NCI-H2029 treated with DMSO at 0.1 percent for 48 hours (cell line): ENCODE data around the gene RNF112.

ENCODE experiments used
- DNase-seq: peaks from one replicate; lab custom pipeline; 2025; lab: John Stamatoyannopoulos, UW

Gene RNF112, protein sequence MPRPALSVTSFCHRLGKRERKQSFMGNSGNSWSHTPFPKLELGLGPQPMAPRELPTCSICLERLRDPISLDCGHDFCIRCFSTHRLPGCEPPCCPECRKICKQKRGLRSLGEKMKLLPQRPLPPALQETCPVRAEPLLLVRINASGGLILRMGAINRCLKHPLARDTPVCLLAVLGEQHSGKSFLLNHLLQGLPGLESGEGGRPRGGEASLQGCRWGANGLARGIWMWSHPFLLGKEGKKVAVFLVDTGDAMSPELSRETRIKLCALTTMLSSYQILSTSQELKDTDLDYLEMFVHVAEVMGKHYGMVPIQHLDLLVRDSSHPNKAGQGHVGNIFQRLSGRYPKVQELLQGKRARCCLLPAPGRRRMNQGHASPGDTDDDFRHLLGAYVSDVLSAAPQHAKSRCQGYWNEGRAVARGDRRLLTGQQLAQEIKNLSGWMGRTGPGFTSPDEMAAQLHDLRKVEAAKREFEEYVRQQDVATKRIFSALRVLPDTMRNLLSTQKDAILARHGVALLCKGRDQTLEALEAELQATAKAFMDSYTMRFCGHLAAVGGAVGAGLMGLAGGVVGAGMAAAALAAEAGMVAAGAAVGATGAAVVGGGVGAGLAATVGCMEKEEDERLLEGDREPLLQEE

DNA sequence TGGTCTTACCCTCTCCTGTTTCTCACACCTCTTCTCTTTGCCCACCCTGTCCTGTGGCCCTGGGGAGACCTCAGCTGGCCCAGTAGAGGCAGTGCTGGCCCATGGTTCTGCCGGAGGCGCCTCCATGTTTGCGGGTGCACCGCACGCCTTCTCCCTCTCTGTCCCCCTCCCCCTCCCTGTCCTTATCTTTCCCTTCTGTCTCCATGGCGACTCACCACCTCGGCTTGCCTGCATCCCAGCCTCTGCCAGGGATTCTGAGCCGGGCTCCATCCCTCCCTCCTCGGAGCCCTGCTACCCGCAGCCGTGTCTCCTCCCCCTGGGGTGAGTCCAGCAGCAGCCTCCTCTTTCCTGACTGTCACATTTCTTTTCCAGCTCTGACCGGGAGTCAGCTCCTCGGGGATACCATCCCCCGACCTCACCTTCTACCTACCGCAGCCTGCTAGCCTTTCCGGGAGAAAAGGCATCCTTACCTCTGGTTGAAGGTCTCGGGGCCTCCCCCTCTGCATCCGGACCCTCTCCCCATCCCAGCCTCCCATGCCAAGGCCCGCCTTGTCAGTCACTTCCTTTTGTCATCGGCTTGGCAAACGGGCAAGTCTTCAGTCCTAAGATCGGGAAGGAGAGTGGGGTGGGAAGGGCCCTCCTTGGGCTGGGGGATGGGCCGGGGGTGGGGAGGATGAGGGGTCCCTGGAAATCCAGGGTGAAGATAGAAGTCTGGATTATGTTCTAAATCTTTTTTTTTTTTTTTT is at the start of gene RNF112:
TSS of gene RNF112 (plus strand) at position 358 of the 746 bp plus-strand sequence. CDS start at position 535, 177 bp downstream.
- DNase-seq, result no peak

DNA sequence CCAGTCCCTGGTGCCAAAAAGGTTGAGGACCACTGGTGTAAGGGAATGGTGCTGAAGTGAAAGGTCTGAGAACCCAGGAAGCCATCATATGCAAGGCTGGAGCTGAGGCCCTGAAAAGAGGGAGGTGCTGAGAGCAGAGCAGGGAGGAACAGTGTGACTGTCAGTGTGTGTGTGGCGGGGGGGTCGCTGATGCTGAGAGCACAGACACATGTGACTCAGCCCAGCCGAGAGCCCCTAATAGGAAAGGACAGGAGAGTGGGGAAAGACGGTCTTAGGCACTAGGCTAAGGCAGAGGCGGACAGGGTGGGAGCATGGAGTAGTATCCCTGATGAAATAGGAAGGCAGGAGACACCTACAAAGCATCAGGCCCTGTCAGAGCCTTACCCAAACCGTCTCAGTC is 49.7 kb upstream of the RNF112 start:
- no peak for DNase-seq

DNA sequence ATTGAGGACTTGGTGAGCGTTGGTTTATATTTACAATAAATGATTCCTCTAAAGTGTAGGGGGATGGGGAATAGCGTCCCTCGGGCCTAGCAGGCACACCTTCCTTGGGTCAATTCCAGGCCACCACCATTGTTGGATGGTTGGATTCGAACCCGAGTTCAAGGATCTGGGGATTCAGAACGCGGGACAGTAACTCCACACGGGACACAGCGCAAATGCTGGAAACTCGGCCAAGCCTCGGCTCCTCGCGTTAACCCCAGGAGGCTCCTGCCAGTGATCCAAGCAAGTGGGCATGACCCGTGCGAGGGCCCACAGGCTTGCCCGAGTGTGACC is 49.1 kb upstream of the RNF112 start:
- no peak for DNase-seq

DNA sequence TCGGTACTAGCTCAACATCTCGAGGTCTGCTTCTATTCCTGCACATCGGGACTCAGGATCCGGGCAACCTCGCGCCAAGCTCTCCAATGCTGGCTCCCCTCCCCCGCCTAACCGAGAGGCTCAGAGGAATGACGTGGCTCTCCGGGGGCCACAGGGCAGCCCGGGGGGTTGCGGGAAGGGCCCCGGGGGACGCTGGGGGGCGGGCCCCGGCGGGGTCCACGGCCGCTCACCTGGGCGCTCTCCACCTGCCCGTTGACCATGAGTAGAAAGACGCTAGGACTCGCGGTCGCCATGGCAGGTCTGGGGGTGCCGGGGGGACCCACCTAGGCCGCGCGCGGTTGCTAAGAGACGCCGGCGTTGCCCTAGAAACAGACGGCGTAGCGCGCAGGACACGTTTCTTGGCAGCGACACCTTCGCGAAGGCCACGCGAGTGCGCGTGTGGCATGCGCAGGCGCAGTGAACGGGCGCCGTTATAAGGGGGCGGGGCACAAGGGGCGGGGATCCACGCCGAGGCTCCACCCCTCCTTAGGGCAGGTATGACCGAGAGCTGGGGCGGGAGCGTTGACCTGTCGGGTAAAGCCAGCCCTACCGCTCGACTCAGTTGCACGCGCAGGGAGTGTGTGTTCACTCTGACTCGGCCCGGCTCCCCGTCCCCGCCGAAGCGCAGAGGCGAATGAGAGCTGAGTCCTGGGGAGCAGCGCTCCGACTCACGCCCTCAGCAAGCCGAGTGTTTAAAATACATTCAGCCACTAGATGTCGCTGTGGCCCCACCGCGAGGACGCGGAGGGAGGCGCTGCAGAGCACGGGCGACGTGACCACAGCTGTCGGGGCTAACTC is 48.5 kb upstream of the RNF112 start, which contains the start of gene B9D1:
TSS of gene B9D1 (minus strand) at position 447 of the 837 bp plus-strand sequence. CDS start at position 293, 154 bp downstream.
- peak; percentile 34 for DNase-seq

DNA sequence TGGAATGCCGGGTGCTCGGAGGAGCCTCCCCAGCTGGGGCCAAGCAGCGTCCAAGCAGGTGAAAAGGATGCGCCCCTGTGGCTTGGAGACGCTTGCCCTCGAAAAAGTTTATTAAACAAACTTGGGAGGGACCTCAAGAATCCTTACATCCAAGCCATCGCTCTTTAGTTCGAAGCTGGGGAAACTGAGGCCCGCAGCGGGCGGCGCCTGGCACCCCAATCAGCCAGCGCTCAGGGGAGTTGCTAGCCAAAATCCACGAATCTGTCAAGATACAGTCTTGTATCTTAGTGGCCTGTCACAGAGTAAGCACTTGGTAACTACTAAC is 48.0 kb upstream of the RNF112 start:
- no peak for DNase-seq

DNA sequence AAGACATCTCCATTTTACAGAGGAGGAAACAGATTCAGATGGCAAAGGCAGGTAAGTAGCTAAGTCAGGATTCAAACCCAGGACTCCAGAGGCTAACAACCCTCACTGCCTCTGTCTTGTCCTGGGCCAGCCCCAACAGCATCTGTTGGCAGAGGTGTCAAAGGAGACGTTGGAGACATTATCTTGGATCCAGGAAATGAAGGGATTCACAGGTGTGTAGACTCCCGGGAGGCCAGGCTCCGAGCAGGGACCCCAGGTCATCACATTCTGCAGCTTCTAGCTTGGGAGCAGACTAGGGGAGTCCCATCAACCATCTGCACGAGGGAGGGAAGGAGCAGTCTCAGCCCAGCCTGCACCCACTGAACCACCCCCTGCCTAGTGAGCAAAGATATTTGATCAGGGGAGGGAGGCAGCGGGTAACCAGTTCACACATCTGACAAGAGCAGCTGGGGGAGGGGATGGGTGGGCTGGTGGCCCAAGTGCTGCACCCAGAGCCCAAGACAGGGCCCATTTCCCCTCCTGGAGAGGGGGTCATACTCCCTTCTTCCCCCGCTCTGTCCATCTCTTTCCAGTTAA is 47.5 kb upstream of the RNF112 start:
- DNase-seq, result no peak

DNA sequence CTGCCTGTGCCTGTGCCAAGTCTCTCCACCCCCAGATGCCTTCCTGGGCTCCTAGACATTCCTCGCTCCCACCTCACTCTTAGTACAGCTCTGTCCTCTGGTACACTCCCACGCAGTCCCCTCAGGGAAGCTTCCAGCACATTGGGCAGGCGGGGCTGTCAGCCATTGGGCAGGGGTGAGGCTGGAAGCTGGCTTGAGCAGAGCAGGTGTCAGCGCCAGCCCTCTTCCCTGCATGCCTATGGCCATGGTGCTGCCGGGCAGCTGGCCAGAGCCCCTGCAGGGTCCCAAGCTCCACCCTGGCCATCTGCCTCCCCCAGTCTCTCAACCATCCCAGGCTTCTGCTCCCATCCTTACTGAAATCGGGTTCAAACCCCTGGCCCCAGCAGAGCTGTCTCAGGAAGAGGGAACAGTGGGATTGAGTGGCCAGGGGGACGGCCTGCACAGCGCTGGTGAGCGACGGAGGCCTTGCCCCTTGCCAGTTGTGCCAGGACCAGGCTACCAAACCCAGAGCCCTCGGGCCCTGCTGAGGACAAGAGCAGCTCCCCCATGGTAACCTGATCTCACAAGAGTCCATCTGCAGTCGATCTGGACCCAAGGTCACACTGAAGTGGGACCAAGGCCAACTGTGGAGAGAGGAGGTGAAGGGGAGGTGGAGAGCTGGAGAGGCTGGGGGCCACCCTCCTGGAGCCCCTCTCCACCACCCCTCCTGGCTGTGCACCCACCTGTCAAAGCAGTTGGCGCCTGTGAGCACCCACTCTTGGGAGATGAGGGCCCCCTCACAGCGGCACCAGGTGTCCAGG is 46.1 kb upstream of the RNF112 start:
- no peak for DNase-seq

DNA sequence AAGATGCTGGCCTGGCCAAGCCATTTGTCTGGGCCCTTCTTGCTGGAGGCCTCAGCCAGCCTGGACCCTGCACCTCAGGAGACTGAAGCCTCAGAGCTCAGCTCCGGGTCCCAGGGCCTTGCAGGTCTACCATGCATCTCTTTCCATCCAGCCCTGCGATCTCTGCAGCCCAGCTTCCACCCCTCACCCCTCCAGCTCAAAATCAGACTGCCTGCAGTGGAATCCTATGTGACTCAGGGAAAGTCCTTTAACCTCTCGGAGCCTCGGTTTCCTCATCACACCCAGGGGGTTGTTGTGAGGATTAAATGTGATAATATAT is 45.6 kb upstream of the RNF112 start:
- no peak for DNase-seq

DNA sequence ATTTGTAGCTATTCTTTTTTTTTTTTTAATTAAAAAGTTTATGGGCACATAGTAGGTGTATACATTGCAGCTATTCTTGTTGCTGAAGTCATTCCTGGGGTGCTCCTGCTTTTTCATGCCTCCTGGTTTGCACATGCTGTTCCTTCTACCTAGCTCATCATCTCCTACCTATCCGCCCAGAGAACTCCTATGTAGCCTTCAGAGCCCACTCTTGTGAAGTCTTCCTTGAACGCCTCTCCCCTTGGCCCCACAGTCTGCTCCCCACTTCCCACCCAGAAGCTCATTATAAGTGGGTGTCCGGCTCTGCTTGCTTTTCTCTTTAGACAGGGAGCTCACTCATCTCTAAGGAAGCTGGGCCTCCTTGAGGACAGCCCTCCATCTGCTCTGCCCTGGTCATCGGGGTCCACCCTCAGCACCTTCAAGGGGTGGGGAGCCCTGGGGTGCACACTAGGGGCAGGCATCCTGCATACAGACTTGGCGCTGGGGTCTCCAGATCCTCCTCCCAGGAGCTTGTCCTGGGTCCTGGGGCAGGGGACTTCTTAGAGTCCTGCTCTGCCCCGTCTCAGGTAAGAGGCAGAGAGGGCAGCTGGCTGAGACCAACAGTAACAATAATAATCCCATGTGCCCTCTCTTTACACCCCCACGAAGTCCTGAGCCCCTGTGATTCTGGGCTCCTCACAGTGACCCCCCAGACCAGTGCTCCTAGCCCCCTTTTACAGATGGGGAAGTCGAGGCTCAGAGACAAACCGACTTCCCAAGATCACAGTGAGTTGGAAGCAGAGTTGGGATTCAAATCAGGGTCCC is 45.0 kb upstream of the RNF112 start:
- no peak for DNase-seq

DNA sequence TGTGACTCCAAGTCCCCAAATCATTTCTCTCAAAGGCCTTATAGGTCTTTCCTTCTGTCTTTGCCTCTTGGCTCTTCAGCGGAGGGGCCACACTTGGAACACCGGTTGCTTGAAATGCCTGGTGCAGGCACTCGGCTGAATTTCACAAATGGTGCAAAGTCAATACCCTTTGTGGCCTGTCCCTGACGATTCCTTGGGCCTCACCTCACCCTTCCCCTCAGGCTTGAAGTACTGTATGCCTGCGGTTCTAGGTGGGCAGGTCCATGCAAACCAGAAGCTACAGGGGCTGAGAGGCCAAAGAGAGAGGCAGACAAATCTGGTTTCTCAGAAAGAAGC is 44.4 kb upstream of the RNF112 start:
- DNase-seq, result no peak

DNA sequence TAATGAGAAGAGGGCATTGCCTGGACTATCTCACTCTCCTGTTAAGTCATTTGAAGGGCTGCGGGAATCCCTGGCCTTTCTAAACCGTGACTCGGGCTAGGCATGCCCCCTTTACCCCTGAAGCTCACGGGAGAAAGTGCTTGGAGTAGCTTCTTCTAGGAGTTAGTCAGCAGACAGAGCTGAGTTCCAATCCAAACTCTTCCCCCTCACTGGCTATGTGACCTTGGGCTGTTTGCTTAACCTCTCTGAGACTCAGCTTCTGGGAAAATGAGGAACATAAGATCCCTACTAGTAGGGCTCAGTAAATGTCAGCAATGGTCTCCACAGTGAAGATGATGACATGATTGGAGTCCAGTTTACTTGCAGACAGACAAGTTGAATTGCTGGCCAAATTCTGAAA is 42.8 kb upstream of the RNF112 start:
- no peak for DNase-seq

DNA sequence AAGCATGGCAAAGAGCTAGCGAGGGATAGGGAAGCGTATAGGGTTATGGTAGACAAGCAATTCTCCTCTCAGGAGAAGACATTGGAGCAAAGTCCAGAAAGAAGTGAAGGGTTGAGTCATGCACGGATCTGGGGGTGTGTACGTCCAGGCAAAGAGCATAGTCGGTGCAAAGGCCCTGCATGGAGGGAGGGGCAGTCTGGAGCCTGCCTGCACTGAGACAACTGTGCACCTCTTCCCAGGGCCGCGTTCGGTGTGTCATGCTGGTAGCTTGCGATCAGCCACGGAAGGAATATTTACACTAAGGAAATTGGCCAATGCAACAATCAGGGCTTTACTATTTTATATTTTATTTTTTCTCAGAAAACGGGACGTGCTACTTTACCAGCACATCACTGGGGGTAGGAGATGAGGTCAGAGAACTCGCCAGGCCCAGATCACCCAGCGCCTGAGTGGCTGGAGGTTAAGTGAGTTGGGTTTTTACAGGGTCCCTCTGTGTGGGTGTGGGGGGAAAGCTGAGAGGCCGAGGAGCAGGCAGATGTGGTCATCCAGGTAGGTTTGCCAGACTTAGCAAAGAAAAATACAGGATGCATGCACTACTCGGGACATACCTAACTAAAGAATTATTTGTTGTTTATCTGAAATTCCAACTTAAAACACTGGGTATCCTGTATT is 41.8 kb upstream of the RNF112 start:
- DNase-seq, result no peak

DNA sequence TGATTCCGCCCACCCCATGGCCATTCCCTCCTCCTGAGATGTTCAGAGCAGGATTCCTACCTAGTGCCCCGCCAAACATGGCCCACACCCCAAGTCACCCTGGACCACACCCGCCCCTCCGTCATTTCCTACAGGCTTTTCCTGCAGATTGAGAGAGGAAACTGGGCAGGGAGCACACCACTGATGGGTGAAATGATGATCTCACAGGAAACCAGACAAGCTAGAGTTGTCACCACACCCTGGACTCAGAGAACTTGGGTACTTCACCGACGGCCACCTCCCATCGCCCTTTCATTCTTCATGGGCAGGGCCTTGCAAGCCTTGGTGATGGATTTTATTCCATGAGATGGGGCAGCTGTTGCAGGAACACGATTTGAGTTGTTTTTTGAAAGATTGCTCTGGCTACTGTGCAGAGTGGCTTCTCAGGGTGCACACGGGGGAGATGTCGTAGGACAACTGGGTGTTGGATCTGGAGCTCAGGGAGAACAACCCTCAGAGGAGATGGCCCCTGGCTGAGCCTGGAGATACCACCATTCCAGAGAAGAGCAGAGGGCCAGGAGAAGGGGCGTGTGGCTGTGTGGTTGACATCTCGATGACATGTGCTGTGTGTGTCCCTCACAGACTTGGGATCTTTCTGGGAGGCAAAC is 41.1 kb upstream of the RNF112 start:
- no peak for DNase-seq

DNA sequence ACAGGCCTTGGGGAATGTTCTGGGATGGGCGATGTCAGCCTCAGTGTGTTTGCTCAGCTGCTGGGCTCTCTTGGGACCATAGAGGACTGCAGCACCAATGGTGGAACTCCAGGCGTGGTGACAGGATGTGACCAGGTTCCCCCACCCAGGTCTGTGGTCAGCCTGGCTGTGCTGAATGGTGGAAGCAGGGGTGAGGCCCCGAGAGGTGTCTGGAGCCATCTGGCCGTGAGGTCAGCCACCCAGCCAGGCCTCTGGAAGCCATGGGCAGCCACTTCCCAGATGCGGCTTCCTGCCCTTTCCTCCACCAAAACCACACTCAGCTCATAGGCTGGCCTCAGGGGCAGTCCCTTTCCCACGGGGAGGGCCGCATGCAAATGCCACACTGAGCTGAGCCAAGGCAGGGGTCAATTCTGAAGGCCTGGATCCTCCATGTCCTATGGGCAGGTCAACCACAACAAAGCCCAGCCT is 40.5 kb upstream of the RNF112 start:
- no peak for DNase-seq

DNA sequence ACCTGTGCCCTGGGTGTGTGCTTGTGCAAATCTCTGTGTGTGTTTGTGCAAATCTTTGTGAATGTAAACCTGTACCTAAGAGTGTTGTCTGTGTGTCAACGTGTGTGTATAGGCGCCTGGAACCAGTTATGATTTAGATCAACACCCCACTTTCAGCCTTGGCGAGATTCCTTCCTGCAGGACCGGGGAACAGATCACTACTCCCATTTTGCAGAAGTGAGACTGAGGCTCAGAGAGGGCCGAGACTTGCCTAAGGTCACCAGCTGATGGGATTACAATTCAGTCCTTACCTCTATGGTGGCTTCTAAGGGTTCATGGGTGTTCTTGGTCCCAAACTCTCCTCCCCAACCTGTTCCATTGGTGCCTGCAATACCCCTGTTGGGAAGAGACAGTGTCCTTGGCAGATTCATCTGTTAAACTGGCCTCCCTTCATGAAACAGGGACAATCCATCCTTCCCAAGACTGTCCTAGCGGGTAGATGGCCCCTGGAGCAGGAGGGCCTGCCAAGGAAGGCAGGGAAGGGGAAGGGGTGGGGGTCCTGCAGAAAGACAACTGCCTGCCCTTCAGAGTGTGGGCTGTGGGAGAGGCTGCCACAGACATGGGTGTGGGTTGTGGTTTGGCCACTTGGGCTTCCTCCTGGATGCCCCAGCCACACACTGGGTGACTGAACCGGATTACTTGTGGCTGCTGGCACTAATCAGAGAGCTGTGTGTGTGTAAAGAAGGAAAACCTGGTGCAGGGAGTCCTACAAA is 39.6 kb upstream of the RNF112 start:
- no peak for DNase-seq

DNA sequence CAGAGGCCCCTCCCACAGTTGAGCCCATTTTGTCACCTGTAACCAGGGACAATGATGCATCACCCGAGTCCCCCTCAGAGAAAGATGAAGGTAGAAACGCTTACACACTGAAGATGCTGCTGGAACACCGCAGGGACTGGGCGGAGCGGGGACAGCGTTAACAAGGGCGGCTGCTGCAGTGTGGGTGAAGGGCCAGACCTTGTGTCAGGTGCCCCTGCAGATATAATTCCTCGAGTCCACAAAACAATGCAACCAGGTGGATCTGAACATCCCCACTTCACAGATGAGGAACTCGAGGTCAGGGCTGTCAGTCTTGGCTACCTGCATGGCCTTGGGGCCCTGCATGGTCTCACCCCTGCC is 39.0 kb upstream of the RNF112 start:
- DNase-seq, result no peak

DNA sequence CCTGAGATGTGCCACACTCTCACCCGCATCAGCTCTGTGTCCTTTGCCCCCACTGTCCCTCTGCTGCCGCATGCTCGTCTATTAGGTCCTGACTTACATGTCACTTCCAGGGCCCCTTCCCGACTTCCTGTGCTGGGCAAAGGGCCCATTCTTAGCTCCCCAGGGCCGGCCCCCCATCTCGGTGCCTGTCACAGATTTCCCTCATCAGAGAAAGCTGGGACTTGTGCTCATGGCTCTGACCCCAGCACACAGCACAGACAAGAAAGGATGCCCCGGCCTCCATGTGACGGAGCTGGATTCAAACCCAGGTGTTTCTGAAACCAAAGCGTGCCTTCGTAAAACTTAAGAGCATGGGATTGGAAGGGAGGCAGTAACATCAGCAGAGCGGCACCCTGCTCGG is 38.6 kb upstream of the RNF112 start:
- DNase-seq, result no peak

DNA sequence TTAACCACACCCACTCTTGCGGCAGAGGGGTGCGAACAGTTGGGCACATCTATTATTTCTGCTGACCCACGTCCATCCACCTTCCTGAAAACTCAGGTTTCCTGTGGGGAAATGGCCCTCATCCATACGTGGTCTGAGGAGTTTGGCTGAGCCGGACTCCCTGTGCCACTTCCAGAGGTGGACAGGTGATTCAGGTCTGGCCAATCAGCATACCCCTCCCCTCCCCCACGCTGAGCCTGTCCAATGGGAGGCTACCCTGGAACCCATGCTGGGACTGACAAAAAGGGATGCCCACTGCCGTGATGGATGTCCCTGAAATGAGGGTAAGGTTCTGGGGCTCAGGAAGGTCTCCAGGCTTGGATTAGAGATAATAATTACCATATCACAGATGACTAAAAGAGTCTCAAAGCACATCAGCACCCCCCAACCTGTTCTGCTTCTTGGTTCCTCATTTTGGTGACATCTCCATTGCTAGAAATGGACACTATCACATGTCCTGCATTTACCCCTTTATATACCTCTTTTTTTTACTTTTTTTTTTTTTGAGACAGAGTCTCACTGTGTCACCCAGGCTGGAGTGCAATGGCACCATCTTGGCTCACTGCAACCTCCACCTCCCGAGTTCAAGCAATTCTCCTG is 38.0 kb upstream of the RNF112 start:
- no peak for DNase-seq
